CD14-positive monocyte (primary cell): ENCODE measurements around the gene PLEKHD1. TPM values are rescaled to one million over a fixed set of nuclear protein-coding genes. Genes with fewer than 3 reads are reported as not detected.

Source experiments
- DNase-seq, 3 donors: peaks; one replicate each; pipeline ENCODE4 v3.0.0-alpha.2; 2011 to 2022
- H2AFZ ChIP-seq: 2 replicates; pipeline ENCODE4 v1.6.0; 2012; ENCODE audit warnings: mild to moderate bottlenecking, low read depth, low read length, inconsistent platforms; ENCODE audit not compliant: insufficient read depth, poor library complexity, severe bottlenecking
- H3K27ac ChIP-seq, 2 donors: 1 replicate in 1 of 2; 2 replicates in 1 of 2; pipeline ENCODE4 v1.5.1; 2012 to 2013; ENCODE audit warnings: low read length in 2 of 2, control low read depth in 1 of 2, inconsistent platforms in 1 of 2, low read depth in 1 of 2, mild to moderate bottlenecking in 1 of 2
- H3K27me3 ChIP-seq, 2 donors: one replicate each; pipeline versions ENCODE4 v1.6.0 to v1.6.1; 2011 to 2013; ENCODE audit warnings: low read length in 2 of 2; ENCODE audit not compliant: control insufficient read depth in 2 of 2, insufficient read depth in 2 of 2
- H3K36me3 ChIP-seq, 2 donors: replicated peaks in 1 of 2; 1 replicate in 1 of 2; 2 replicates in 1 of 2; pipeline versions ENCODE4 v1.5.1 to v1.6.1; 2012 to 2013; ENCODE audit warnings: low read length in 2 of 2, control low read depth in 1 of 2, inconsistent platforms in 1 of 2, mild to moderate bottlenecking in 1 of 2; ENCODE audit not compliant: insufficient read depth in 2 of 2, control insufficient read depth in 1 of 2
- H3K4me1 ChIP-seq, 2 donors: 1 replicate in 1 of 2; 2 replicates in 1 of 2; pipeline versions ENCODE4 v1.5.1 to v1.6.1; 2012 to 2013; ENCODE audit warnings: low read length in 2 of 2, control low read depth in 1 of 2, inconsistent platforms in 1 of 2, mild to moderate bottlenecking in 1 of 2, moderate library complexity in 1 of 2; ENCODE audit not compliant: insufficient read depth in 2 of 2, control insufficient read depth in 1 of 2
- H3K4me2 ChIP-seq: replicated peaks from 2 replicates; pipeline ENCODE3; 2012; ENCODE audit warnings: low read length, moderate library complexity, mild to moderate bottlenecking; ENCODE audit not compliant: poor library complexity, severe bottlenecking; ENCODE audit errors: extremely low read depth
- H3K4me3 ChIP-seq, 3 experiments: fragments of 200-600 bp in 1 of 3; sonication (generic) in 1 of 3; replicated peaks in 1 of 3; 1 replicate in 2 of 3; 2 replicates in 1 of 3; pipeline ENCODE4 v1.5.1; 2011 to 2013; ENCODE audit warnings: low read length in 3 of 3, mild to moderate bottlenecking in 3 of 3, control low read depth in 2 of 3, low read depth in 2 of 3, inconsistent platforms in 1 of 3, moderate library complexity in 1 of 3
- H3K79me2 ChIP-seq: 2 replicates; pipeline ENCODE4 v1.6.0; 2012; ENCODE audit warnings: mild to moderate bottlenecking, control low read depth, inconsistent platforms, low read length, moderate library complexity; ENCODE audit not compliant: insufficient read depth
- H3K9ac ChIP-seq: 2 replicates; pipeline ENCODE4 v1.6.0; 2017; ENCODE audit warnings: low read length, mild to moderate bottlenecking; ENCODE audit not compliant: insufficient read depth, poor library complexity, severe bottlenecking
- H3K9me3 ChIP-seq, 2 donors: replicated peaks in 1 of 2; 1 replicate in 1 of 2; 2 replicates in 1 of 2; pipeline versions ENCODE4 v1.5.1 to v1.6.1; 2012 to 2013; ENCODE audit warnings: low read length in 2 of 2, control low read depth in 1 of 2; ENCODE audit not compliant: control insufficient read depth in 1 of 2, insufficient read depth in 1 of 2
- H4K20me1 ChIP-seq: 2 replicates; pipeline ENCODE4 v1.6.0; 2012; ENCODE audit warnings: mild to moderate bottlenecking, low read length, control low read depth, moderate library complexity; ENCODE audit not compliant: insufficient read depth
- H3K27ac Mint-ChIP-seq, 7 donors: one replicate each; pipeline ENCODE4 v1.8.0; 2020; ENCODE audit warnings: mild to moderate bottlenecking in 7 of 7, mixed read lengths in 7 of 7, moderate library complexity in 6 of 7, inconsistent platforms in 2 of 7
- H3K27me3 Mint-ChIP-seq, 3 donors: one replicate each; pipeline ENCODE4 v1.8.0; 2021 to 2022; ENCODE audit warnings: low read depth in 3 of 3, mild to moderate bottlenecking in 3 of 3, mixed read lengths in 3 of 3, moderate library complexity in 3 of 3, inconsistent platforms in 1 of 3
- H3K36me3 Mint-ChIP-seq, 2 donors: one replicate each; pipeline ENCODE4 v1.8.0; 2020; ENCODE audit warnings: mixed read lengths in 2 of 2, inconsistent platforms in 1 of 2, mild to moderate bottlenecking in 1 of 2
- H3K4me1 Mint-ChIP-seq: one replicate; pipeline ENCODE4 v1.8.0; 2020; ENCODE audit warnings: mild to moderate bottlenecking, mixed read lengths
- H3K4me3 Mint-ChIP-seq, 2 donors: one replicate each; pipeline ENCODE4 v1.8.0; 2020; ENCODE audit warnings: mild to moderate bottlenecking in 2 of 2, mixed read lengths in 2 of 2, moderate library complexity in 1 of 2
- H3K9me3 Mint-ChIP-seq, 7 donors: one replicate each; pipeline ENCODE4 v1.8.0; 2020 to 2022; ENCODE audit warnings: mixed read lengths in 7 of 7, mild to moderate bottlenecking in 6 of 7, moderate library complexity in 6 of 7, inconsistent platforms in 2 of 7
- whole genome bisulfite sequencing: methylation state at CpG from one replicate; pipeline ENCODE4 v1.1.5; 2013; ENCODE audit warnings: missing lambda C conversion rate; ENCODE audit not compliant: insufficient coverage; 5-methylcytosine and 5-hydroxymethylcytosine counted together
- intact Hi-C, 2 donors: fragments of 100-400 bp; cut with micrococcal nuclease; formaldehyde crosslinking; loops; one replicate each; pipeline versions ENCODE4 v1.15.0 to v1.15.1; 2023
- polyA plus RNA-seq, 3 donors: library from polyadenylated mRNA; depleted of rRNA in 1 of 3; unstranded in 2 of 3; stranded (reverse) in 1 of 3; fragments of 300-500 nt in 2 of 3; fragments of >200 nt in 1 of 3; fragmentation: Illumina TruSeq in 2 of 3; gene quantifications; 1 replicate in 2 of 3; 2 replicates in 1 of 3; pipeline ENCODE4 v1.2.3, GENCODE V29; 2012 to 2021
- TF ChIP-seq, protein P1 (sequence below): fragments of 200-600 bp; IDR thresholded peaks from one replicate; pipeline ENCODE4 v1.8.0; 2022; ENCODE audit warnings: antibody characterized with exemption, mild to moderate bottlenecking

The PLEKHD1 gene
- polyA plus RNA-seq, 3 donors, result 0.09 TPM; not detected in 2

DNA sequence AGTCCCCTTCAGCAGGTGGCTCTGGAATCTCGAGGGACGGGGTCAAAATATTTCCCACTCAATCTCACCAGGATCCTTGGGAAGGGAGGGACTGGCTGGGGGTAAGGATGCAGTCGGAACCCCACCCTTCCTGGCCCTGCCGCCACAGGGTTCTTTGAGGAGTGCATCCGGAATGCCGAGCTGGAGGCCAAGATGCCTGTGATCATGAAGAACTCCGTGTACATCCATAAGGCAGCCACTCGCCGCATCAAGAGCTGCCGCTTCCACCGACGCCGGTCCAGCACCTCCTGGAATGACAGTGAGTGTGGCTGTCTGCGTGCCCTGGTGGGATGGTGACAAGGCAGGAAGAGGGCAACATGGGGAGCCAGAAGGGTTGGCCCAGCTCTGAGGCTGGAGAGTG, 43.1 kb downstream of the PLEKHD1 start:
- DNase-seq, result no peak
- Mint-ChIP-seq H3K9me3 (no peaks in the 10 kb centered on the region), H3K4me1 (no peaks in the 10 kb centered on the region), H3K36me3 (no peaks in the 10 kb centered on the region), H3K27ac (peak overlapping the region in 2 of 7 donors; percentile 16 to 38), H3K27me3 (peaks cover 2 to 4% (median 4%) of the 10 kb centered on the region in 3 donors), H3K4me3 (no peak overlapping the region)
- Histone ChIP-seq H3K9me3 (no peaks in the 10 kb centered on the region), H3K9ac (no peak overlapping the region), H3K27ac (no peak overlapping the region), H3K4me2 (no peak overlapping the region), H3K4me1 (no peaks in the 10 kb centered on the region), H2AFZ (no peak overlapping the region), H4K20me1 (no peaks in the 10 kb centered on the region), H3K27me3 (no peaks in the 10 kb centered on the region), H3K79me2 (no peaks in the 10 kb centered on the region), H3K36me3 (no peaks in the 10 kb centered on the region), H3K4me3 (no peak overlapping the region)
- intact Hi-C loops, result no loop called here
- TF ChIP-seq, protein P1, sequence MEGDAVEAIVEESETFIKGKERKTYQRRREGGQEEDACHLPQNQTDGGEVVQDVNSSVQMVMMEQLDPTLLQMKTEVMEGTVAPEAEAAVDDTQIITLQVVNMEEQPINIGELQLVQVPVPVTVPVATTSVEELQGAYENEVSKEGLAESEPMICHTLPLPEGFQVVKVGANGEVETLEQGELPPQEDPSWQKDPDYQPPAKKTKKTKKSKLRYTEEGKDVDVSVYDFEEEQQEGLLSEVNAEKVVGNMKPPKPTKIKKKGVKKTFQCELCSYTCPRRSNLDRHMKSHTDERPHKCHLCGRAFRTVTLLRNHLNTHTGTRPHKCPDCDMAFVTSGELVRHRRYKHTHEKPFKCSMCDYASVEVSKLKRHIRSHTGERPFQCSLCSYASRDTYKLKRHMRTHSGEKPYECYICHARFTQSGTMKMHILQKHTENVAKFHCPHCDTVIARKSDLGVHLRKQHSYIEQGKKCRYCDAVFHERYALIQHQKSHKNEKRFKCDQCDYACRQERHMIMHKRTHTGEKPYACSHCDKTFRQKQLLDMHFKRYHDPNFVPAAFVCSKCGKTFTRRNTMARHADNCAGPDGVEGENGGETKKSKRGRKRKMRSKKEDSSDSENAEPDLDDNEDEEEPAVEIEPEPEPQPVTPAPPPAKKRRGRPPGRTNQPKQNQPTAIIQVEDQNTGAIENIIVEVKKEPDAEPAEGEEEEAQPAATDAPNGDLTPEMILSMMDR, result no peak
- WGBS, result 95% methylated on average over 8 of the region's 14 CpGs

DNA sequence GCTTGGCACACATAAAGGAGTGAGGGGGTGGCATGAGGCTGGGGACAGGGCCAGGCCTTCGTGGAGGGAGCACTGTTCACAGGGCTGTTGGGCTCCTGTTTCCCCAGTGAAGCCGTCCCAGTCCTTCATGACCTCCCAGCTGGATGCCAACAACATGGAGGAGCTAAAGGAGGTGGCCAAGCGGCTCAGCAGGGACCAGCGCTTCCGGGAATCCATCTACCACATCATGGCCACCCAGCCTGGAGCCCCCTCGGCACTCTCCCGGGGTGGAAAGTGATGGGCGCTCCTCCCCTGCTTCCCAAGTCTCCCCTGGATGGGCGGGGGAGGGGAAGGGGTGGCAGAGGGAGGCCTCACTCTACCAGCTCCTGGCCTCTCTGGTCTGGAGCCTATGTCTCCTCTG, 43.6 kb downstream of the PLEKHD1 start:
- H3K4me1 Mint-ChIP-seq, result no peaks in the 10 kb centered on the region
- H3K4me2 ChIP-seq, result no peak overlapping the region
- no peaks in the 10 kb centered on the region for H3K36me3 Mint-ChIP-seq
- H3K27ac Mint-ChIP-seq, result no peak overlapping the region
- H4K20me1 ChIP-seq, result no peaks in the 10 kb centered on the region
- no peak overlapping the region for H2AFZ ChIP-seq
- TF ChIP-seq, protein P1, result no peak
- no peak overlapping the region for H3K9ac ChIP-seq
- H3K4me1 ChIP-seq, result no peaks in the 10 kb centered on the region
- peaks cover 5 to 7% (median 7%) of the 10 kb centered on the region in 3 donors for H3K27me3 Mint-ChIP-seq
- H3K9me3 ChIP-seq, result no peaks in the 10 kb centered on the region
- no peaks in the 10 kb centered on the region for H3K27me3 ChIP-seq
- no peak overlapping the region for H3K4me3 ChIP-seq
- 93% methylated on average over 2 of the region's 9 CpGs for WGBS
- H3K36me3 ChIP-seq, result no peaks in the 10 kb centered on the region
- no peak for DNase-seq
- intact Hi-C loops, result no loop called here
- H3K9me3 Mint-ChIP-seq, result no peaks in the 10 kb centered on the region
- H3K79me2 ChIP-seq, result no peaks in the 10 kb centered on the region
- no peak overlapping the region for H3K4me3 Mint-ChIP-seq
- H3K27ac ChIP-seq, result no peak overlapping the region
